GM13977 (cell line): ENCODE results near the gene GADD45A.

Experiments
- DNase-seq: peaks from one replicate; pipeline ENCODE4 v3.0.0; 2012; ENCODE audit warnings: low spot score
- CTCF ChIP-seq: IDR thresholded peaks from 2 replicates; pipeline ENCODE4 v1.5.1; 2012; ENCODE audit warnings: mild to moderate bottlenecking, control low read depth; ENCODE audit not compliant: insufficient read depth; ENCODE audit errors: extremely low read depth, missing control alignments
- in situ Hi-C: fragments of 300-500 bp; cut with MboI; formaldehyde crosslinking; loops from one replicate; pipeline ENCODE4 v1.12.0; 2022; ENCODE audit warnings: low sequenced_read_pairs, low pct_unique_long_range_greater_than_20kb, mixed read lengths, inconsistent platforms; ENCODE audit not compliant: unreplicated experiment

Gene GADD45A

GRCh38 chr1:67685067-67685557, at the start of gene GADD45A:
GADD45A (plus strand) TSS chr1:67685201; CDS start chr1:67685495, 294 bp downstream.
- TF ChIP-seq CTCF: no peak
- in situ Hi-C loops: loop anchor here (5.0 kb wide), 1 partner anchor 67 kb away; no protein-coding TSS in a partner anchor
- DNase-seq: peak; percentile 96

GRCh38 chr1:67636146-67636545, 48.9 kb upstream of the GADD45A start:
- DNase-seq: no peak
- in situ Hi-C loops: no loop called here
- TF ChIP-seq CTCF: no peak

GRCh38 chr1:67639361-67639760, 45.6 kb upstream of the GADD45A start:
- no peak for DNase-seq
- in situ Hi-C loops: no loop called here
- no peak for TF ChIP-seq CTCF

- no peak for TF ChIP-seq CTCF
- in situ Hi-C loops: no loop called here
- no peak for DNase-seq
Observed at GRCh38 chr1:67642629-67643028, 42.4 kb upstream of the GADD45A start.

GRCh38 chr1:67644566-67644965, 40.4 kb upstream of the GADD45A start:
- no peak for DNase-seq
- in situ Hi-C loops: no loop called here
- no peak for TF ChIP-seq CTCF

GRCh38 chr1:67645495-67646144, 39.4 kb upstream of the GADD45A start:
- no peak for TF ChIP-seq CTCF
- in situ Hi-C loops: no loop called here
- no peak for DNase-seq
